ENCODE data around the gene MSH5. TPM values are rescaled to one million over a fixed set of nuclear protein-coding genes. Genes with fewer than 3 reads are reported as not detected.

Gene MSH5
- total and polyA plus RNA-seq, 9 of the 15 experiments (the other 6 are each of a cell fraction or from before 2014, with no cell fraction given): 12.5 to 104 (median 46.6) TPM

- no peak for TF ChIP-seq GTF2A2 (tag; IDR thresholded peaks at IDR 0.05)
- TF ChIP-seq ZFP36 (IDR thresholded peaks at IDR 0.05; ENCODE audit: low read depth, low read length, partially characterized antibody): no peak
- no peak for TF ChIP-seq HBP1 (CRISPR knock-in tag; IDR thresholded peaks at IDR 0.05)
- no peak for TF ChIP-seq ZNF830 (CRISPR knock-in tag; IDR thresholded peaks at IDR 0.05)
- TF ChIP-seq CREM (IDR thresholded peaks at IDR 0.05; ENCODE audit: low read depth): no peak
These were observed 3.0 kb upstream of the MSH5 start (continued) for GRCh38 chr6:31736768-31737314.

GRCh38 chr6:31737315-31737990, 2.4 kb upstream of the MSH5 start:
- FAIRE-seq: peak; percentile 26
- peaks cover 48 to 58% of the 10 kb centered on the region in 2 experiments for H3K4me1 ChIP-seq (replicated peaks in 1 of 2; ENCODE audit: control insufficient read depth in 2 of 2, insufficient read depth in 2 of 2, low read length in 2 of 2)
- H3K36me3 ChIP-seq (ENCODE audit: control insufficient read depth, insufficient read depth, low read length): peaks cover 50% of the 10 kb centered on the region
- ChIA-PET POLR2A (interaction anchor here (0.6 to 13.1 kb wide), 29 partner anchors 12 to 1234 kb away, joined by 3 to 236 read pairs (median 5); partner anchors contain the start of genes ABHD16A, BAG6, C6orf47 and CSNK2B), CTCF (ENCODE audit: low intra/inter-chr PET ratio) (no interaction called here)
- no peak for ATAC-seq
- H4K20me1 ChIP-seq (replicated peaks; ENCODE audit: control insufficient read depth, insufficient read depth, low read length): peaks cover 24% of the 10 kb centered on the region
- DNase-seq (ENCODE audit: extremely low read depth in 1 of 4, low spot score in 3 of 4): peak in 2 of 4 experiments; percentile 73 to 87
- in situ Hi-C loops (cut with MboI): no loop called here
- intact Hi-C loops (cut with micrococcal nuclease): loop anchor here (10.0 kb wide), 1 partner anchor 237 kb away; the partner anchor contains the start of gene DXO
- H2AFZ ChIP-seq (ENCODE audit: low read depth, low read length): peak overlapping the region; percentile 73
- H3K79me2 ChIP-seq (ENCODE audit: control insufficient read depth, insufficient read depth, low read length): peaks cover 86% of the 10 kb centered on the region
- no peaks in the 10 kb centered on the region for H3K9me1 ChIP-seq (ENCODE audit: control insufficient read depth, insufficient read depth, low read length)
- H3K9ac ChIP-seq (ENCODE audit: insufficient read depth in 1 of 2, low read depth in 2 of 2, low read length in 2 of 2): peak overlapping the region; percentile 86 to 99; a peak in 3 of 4 replicates
- no peaks in the 10 kb centered on the region for H3K27me3 ChIP-seq (ENCODE audit: control insufficient read depth in 2 of 2, insufficient read depth in 2 of 2, low read length in 2 of 2)
- H3K4me2 ChIP-seq (ENCODE audit: insufficient read depth, low read length): peak overlapping the region; percentile 85
- peak overlapping the region; percentile 28 for H3K4me3 ChIP-seq
- WGBS (ENCODE audit: insufficient coverage, low coverage, missing lambda C conversion rate): 32% methylated on average over 7 of the region's 7 CpGs
- BruUV-seq (replicated peaks): no TSS peak
- H3K27ac ChIP-seq (ENCODE audit: extremely low read depth, low read depth, low read length): peak overlapping the region; percentile 95
- no peaks in the 10 kb centered on the region for H3K9me3 ChIP-seq (replicated peaks; ENCODE audit: control insufficient read depth, insufficient read depth, low read depth, low read length)
- TF ChIP-seq ZNF174 (CRISPR knock-in tag; IDR thresholded peaks at IDR 0.05) (0 out of 2 replicates have a peak, but pooled peaks have one; percentile 6), RERE (CRISPR knock-in tag; IDR thresholded peaks at IDR 0.05; ENCODE audit: borderline replicate concordance) (no peak), LARP7 (IDR thresholded peaks at IDR 0.05) (peak; percentile 94; the same call in 1 of the 2 replicates), ELF2 (CRISPR knock-in tag; IDR thresholded peaks at IDR 0.05) (peak; percentile 75), ZSCAN32 (CRISPR knock-in tag; IDR thresholded peaks at IDR 0.05) (peak; percentile 10; the same call in 1 of the 2 replicates), HEY1 (CRISPR knock-in tag; IDR thresholded peaks at IDR 0.05; ENCODE audit: borderline replicate concordance) (peak; percentile 50), TCF7 (IDR thresholded peaks at IDR 0.05; ENCODE audit: borderline replicate concordance) (no peak)
